Measurements from ENCODE around the gene HNRNPDL.
A peak's percentile ranks its signal among the peaks of the same experiment; 100 is the strongest.
"Not testable (repeated sequence)": the region's sequence is repeated elsewhere in the genome, so short reads cannot be mapped to it uniquely, and the experiment has no call there.

HNRNPDL gene

DNA sequence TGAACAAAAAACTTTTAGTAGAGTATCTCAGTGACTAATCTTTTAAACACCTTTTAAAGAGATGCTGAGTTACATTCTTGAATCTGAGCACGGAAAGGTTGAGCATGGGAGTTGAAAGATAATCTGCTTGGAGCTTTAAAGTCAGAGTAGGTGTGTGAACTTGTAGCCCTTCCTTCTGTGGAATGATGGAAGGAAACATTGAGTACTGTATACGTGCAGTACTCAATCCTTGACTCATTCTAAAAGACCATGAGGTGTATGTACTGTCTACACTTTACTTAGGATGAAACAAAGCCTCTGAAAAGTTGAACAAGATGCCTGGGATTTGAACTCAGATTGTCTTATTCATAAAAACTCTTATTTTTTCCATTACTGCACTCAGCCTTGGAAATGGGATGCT, 3.5 kb upstream of the HNRNPDL start:
- DNase-seq (ENCODE audit: low read depth in 1 of 2, low spot score in 1 of 2): no peak

DNA sequence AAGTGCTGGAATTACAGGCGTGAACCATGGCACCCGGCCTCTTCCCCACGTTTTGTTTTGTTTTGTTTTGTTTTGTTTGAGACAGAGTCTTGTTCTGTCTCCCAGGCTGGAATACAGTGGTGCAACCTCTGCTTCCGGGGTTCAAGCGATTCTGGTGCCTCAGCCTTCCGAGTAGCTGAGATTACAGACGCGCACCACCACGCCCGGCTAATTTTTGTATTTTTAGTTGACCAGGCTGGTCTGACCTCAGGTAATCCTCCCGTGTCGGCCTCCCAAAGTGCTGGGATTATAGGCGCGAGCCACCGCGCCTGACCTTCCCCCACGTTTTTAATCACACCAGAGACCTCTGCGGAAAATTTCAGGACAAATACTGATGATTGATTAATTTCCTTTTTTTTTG, 2.3 kb upstream of the HNRNPDL start:
- no peak for DNase-seq (ENCODE audit: low read depth in 1 of 2, low spot score in 1 of 2)

DNA sequence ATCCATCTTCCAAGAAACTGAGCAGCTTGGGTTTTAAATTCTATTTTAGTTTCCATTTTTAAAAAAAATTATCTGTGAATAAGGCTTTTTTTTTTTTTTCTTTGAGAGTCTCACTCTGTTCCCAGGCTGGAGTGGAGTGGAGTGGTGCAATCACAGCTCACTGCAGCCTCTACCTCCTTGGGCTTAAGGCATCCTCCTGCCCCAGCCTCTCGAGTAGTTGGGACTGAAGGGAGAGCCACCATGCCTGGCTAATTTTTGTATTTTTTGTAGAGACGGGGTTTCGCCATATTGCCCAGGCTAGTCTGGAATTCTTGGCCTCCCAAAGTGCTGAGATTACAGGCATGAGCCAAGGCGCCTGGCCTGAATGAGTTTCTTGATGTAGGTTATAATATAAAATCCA, 1.6 kb upstream of the HNRNPDL start:
- DNase-seq (ENCODE audit: low read depth in 1 of 2, low spot score in 1 of 2): no peak

DNA sequence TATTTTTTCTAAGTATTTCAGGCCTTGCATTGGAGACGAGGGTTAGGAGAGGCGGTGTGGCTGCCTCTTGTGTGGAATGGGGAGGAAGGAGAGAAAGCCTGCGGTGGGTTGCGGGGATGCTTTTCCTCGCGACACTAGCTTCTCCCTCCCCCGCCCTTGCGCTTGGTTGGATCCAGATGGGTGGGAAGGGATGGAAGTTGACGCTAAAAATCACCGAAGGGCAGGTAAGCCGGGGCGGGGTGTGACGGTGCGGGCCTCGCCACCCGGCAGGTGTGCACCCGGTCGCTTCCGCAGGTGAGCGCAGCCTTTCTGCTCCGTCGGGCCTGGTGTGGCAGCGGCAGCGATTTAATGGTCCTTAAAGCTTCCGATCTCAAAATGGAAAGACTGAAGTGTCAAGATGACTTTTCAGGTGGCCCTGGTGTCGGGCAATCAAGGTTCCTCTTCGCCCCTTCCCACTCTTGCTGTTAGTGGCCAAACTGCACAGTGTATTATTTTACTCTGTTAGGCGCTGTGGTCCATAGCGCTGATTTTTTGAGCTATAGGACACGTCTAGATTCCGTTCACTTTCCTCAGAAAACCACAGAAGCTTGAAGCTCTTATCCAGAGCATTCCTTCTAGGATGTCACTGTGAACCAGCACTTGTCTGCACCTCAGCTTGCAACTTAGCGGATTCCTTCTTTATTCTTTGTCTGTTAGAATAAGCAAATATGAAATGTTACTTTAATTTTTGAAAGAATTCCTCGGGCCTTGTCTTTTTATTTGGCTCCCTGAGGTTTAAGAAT, 893 bp upstream of the HNRNPDL start:
- peak; percentile 13 to 16 for DNase-seq (ENCODE audit: low read depth in 1 of 2, low spot score in 1 of 2)

DNA sequence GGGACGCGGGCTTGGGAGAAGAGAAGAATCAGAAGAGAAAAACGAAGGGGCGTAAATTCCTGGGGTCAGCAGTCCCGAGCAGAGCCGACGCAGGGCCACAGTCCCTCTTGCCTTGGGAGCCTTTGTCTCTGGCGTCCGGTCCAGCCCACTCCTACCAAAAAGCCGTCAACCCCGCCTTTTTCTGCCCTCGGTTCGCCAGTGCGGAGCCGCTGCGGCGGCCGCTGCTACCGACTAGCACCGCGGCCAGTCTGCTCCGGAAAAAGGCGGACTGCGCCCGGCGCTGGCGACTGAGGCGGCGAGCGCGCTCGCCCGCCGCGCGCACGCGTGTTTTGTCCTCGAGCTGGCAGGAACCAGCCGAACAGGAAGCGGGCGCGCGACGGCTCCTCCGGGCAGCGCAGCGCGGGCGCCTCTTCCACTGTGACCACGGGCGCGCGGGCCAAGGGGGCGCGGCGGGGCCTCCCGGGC, 502 bp downstream of the HNRNPDL start:
- peak in 1 of 2 donors; percentile 60 for DNase-seq (ENCODE audit: low read depth in 1 of 2, low spot score in 1 of 2)

DNA sequence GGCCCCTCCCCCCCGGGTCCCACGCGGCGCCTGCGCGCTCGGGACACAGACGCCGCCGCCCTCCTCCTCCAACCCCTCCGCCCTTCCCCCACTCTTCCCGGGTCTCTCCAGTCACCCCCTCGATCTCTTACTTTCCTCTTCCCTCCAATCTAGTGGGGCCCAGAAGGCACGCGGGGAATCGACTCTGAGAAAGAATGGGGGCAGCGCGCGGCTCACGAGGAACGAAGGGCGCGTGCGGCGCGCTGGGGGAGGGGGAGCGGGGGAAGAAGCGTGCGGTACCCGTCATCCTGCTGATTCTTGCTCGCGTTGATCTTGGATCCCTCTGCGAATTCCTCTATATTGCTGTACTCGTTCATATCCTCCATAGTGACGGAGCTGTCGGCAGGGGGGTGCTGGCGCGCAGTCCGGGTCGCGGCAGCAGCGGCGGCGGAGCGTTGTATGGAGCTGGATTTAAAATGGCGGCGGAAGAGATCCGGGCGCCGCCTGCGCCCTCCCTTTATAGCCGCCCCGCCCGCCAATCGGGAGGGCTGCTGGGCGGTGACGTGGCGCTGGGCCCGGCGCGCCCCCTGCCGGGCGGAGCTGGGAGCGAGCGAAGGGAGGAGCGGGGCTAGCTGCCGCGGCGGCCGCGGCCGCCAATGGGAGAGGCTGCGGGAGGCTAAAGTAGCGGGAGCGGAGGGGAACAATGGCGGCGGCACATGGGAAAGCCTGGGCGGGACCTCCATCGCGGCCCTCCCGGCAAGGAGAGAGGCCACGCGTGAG, 1.1 kb downstream of the HNRNPDL start:
- peak; percentile 91 to 95 for DNase-seq (ENCODE audit: low read depth in 1 of 2, low spot score in 1 of 2)

DNA sequence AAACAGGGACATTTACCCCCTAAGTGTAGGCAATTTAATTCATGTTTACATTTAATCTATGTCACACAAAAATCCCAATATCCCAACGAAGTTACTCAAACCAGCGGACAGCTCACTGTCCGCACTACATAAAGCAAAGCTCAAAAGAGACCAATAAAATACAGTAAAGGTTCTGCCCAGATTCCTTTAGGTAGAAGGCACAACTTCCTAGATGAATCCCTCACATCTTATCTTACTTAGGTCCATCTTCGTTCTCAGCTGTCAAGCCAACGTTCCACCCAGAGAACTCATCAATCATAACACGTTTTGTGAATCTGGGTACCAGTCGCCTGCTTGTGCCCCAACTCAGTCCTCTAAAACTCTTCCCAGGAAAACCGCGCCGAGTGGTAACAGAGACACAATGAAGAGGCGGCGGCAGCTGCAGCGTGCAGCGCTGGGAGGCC, 1.7 kb downstream of the HNRNPDL start:
- no peak for DNase-seq (ENCODE audit: low read depth in 1 of 2, low spot score in 1 of 2)

DNA sequence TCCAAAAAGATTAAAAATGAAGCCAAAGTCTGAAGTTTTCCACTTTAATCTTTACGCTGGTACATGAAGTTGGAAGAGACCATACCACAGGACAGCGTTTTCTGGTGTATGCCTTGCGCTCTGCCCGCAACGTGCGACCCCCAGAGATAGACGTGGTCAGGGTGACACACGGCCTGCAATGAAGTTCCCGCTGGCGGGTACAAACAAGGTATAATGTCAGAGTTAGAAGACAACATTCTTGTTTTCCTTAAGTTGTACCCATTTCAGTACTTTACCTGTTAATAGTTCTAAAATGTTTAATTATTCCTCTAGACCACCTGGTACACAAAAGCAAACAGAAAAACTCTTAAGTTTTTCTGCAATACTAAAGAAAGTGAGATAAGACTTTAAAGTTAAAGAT, 4.8 kb downstream of the HNRNPDL start:
- no peak for DNase-seq (ENCODE audit: low read depth in 1 of 2, low spot score in 1 of 2)

DNA sequence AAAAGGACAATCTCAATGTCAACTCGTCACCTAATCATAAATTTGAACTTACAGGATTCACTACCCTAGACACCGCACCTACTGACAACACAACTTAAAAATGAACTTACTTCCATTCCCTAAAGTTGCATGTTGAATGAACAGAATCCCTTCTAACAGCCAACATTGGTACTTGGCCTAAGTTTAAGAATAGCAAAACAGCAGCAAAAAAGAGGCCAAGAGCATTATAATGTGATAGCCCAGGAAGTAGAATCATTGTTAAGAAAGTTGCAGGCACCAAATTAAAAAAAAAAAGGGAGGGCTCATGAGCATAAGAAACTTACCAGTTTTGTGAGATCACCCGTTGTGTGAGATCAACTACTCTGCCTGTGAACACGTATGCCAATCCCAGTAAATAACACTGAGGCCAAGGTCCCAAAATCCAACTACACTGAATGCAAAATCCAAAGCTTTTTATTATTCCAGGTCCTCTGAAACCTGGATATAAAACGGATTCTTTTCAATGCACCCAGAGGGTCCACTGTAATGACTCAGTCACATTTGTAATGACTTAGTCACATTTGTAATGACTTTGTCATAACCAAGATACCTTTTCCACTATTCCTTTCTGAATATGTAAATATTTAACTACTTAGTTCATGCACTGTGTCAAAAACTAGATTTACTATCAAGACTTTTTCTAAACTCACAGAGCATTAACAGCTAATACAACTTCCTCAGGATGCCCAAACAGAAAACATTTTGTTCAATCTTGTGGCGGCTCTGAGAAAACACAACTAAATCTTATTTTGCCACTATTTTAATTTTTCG, 6.8 kb downstream of the HNRNPDL start:
- DNase-seq (ENCODE audit: low read depth in 1 of 2, low spot score in 1 of 2): no peak

DNA sequence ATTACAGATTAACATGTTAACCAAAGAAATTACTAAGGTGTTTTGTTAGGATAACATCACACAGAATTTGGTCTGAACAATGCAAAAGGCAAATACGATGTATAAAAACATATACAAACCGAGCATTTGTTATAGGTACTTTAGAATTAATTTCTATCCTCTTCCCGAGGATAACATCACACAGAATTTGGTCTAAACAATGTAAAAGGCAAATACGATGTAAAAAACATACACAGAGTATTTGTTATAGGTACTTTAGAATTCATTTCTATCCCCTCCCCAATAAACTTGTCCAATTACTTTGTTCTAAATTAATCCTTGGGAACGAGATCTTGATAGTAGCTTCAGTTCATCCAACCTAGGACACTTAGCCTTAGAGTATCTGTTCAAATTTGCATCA, 7.6 kb downstream of the HNRNPDL start:
- DNase-seq (ENCODE audit: low read depth in 1 of 2, low spot score in 1 of 2): no peak

DNA sequence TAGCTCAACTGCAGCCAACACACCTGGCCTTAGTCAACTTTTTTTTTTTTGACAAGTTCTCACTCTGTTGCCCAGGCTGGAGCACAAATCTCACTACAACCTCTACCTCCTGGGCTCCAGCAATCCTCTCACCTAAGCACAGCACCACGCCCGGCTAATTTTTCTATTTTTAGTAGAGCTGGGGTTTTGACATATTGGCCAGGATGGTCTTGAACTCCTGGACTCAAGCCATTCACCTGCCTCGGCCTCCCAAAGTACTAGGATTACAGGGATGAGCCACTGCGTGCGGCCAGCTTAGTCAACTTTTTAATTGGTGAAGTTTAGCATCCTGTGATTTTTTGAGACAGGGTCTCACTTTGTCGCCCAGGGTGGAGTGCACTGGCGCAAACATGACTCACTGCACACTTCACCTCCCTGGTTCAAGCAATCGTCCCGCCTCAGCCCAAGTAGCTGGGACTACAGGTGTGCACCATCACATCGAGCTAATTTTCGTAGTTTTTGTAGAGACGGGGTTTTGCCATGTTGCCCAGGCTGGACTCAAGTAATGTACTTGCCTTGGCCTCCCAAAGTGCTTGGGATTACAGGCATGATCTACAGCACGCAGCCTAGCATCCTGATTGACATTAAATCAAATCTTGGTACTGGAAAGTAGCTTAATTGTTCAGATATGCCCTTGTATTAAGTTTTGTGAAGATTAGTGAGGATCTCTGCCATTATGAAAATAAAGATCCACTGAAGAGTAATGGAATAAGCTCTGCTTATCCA, 8.3 kb downstream of the HNRNPDL start:
- no peak for DNase-seq (ENCODE audit: low read depth in 1 of 2, low spot score in 1 of 2)

DNA sequence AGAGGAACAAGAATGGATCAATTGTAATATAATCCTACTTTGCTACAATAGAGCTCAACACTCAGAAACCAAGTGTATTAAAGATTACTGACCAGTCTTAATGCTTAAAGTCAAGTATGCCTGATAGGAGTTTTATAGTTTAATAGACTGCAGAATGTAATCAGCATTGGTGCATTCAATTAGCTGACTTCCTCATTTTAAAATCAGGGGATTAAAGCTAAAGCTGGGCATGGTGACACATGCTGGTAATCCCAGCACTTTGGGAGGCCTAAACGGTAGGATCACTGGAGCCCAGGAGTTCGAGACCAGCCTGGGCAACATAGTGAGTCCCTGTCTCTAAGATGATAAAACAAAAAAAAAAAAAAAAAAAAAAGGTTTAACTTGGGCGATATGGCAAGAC, 10.8 kb downstream of the HNRNPDL start:
- DNase-seq (ENCODE audit: low read depth in 1 of 2, low spot score in 1 of 2): no peak

DNA sequence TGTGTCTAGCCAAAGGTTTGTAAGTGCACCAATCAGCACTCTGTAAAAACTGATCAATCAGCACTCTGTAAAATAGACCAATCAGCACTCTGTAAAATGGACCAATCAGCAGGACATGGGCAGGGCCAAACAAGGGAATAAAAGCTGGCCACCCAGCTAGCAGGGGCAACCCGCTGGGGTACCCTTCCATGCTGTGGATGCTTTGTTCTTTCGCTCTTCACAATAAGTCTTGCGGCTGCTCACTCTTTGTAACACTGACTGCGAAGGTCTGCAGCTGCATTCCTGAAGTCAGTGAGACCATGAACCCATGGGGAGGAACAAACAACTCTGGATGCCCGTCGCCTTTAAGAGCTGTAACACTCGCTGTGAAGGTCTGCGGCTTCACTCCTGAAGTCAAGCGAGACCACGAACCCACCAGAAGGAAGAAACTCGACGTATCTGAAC, 14.3 kb downstream of the HNRNPDL start:
- DNase-seq (ENCODE audit: low read depth in 1 of 2, low spot score in 1 of 2): no peak

DNA sequence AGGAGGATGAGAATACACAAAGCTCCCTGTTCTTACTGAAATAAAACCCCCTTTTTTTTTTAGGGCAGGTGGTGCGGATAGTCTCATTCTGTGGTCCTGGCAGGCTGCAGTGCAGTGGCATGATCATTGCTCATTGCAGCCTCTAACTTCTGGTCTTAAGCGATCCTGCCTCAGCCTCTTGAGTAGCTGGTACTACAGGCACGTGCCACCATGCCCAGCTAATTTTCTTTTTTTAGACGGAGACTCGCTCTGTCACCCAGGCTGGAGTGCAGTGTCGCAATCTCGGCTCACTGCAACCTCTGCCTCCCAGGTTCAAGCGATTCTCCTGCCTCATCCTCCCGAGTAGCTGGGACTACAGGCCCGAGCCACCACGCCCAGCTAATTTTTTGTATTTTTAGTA, 15.2 kb downstream of the HNRNPDL start:
- DNase-seq (ENCODE audit: low read depth in 1 of 2, low spot score in 1 of 2): not testable (repeated sequence)

DNA sequence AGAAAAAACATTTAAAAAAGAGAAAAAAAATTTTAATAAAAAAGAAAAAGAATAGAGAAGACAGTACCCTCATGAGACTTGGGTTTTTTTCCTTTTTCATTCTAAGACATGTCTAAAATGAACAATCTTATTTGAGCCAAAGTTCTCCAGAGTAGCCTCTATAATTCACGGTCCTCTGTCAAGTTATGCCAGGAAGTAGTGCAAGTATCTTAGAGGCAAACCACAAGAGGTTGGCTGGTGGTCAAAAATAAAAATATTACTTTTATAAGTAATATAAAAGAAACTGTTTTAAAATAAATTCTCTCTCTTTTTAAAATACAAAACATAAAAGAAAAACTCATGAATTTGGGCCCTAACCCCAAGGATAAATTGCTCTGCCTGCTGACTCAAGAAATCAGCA, 26.5 kb downstream of the HNRNPDL start:
- no peak for DNase-seq (ENCODE audit: low read depth in 1 of 2, low spot score in 1 of 2)

DNA sequence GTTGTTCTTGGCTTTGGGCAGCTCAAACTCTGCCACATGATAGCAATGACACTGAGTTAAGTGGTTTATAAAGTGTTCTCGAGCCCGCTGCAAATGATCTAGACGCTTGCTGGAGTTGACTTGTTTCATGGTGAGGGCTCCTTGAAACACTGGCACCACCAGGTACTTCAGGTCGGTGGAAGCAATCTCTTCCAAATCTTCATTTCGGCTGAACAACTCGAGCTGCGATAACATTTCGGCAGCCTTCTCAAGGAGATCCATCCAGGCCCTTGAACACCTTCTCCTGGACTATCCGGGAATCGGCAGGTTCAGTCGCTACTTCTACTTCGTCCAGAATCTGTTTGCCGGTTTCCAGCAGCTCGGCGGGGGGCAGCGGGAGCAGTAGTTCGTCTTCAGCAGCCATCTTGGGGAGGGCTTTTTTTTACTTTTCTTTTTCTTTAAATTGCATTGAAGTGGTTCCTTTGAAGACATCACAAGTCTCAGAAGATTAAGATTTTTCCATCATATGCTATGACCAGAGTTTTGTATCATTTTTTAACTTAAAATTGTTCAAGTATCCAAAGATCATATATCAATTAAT, 28.0 kb downstream of the HNRNPDL start:
- no peak for DNase-seq (ENCODE audit: low read depth in 1 of 2, low spot score in 1 of 2)

DNA sequence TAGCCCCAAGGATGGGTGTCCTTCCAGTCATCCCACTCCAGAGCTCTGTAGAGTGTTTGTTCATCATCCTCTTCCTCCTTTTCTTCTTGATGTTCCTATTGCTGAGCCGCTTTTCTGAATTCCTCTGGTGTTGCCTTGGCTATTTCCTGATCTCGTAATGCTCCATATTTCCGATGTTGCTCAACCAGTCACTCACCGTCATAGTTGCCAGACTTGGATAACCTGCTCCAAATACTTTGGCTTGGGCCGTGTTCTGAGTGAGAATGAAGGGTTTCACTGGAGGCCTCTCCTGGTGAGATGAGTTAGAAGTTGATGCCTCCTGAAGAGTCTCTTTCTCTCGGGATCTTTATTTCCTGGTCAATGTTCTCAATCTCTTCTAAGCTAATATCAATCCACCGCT, 28.7 kb downstream of the HNRNPDL start:
- DNase-seq (ENCODE audit: low read depth in 1 of 2, low spot score in 1 of 2): no peak

DNA sequence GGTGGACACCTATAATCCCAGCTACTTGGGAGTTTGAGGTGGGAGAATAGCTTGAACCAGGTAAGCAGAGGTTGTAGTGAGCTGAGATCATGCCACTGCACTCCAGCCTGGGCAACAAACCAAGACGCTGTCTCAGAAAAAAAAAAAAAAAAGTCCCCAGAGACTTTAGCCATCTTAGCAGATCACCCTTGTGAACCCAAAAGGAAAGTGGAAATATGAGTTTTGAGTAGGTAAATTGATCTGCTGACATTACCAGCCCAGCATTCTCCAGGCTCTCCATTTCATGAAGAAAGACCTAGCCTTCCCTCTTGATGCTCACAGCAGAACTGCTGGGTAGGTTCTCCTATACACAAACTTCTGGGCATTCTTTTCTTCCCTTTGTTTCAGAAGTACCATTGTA, 32.0 kb downstream of the HNRNPDL start:
- DNase-seq (ENCODE audit: low read depth in 1 of 2, low spot score in 1 of 2): no peak

DNA sequence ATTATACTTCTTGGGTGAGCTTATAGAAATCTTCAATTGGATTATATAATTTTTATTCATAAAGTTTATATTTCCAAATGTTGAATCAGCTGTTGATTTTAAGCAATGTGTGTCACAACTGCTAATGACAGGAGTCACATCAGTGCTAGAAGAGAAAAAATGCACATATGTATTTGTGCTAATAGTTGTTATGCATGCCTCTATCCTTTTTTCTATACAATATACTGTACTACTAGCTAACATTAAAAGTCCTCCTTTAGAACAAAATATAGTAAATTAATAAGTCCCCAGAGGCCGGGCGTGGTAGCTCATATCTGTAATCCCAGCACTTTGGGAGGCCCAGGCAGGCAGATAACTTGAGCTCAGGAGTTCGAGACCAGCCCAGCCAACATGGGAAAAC, 32.7 kb downstream of the HNRNPDL start:
- no peak for DNase-seq (ENCODE audit: low read depth in 1 of 2, low spot score in 1 of 2)

DNA sequence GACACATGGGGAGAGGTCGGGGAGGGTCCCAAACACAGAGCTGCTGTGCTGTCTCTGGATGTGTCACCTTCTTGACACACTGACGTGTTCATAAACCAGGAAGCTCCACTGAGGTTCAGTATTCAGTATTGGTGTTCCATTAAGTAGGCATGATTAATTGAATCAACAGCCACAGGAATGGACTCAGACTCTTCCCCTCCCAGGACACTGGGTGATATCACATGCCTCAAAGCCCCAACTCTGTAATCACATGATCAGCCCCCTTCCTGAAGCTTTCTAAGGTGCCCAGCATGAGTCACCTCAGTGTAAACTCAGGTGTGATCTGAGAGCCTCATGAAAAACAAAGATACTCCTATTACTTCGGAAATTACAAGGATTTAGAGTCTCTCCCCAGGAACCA, 35.4 kb downstream of the HNRNPDL start:
- no peak for DNase-seq (ENCODE audit: low read depth in 1 of 2, low spot score in 1 of 2)

Data from stimulated activated CD4-positive, alpha-beta T cell treated with anti-CD3 and anti-CD28 coated beads, Interleukin-15, amount 100 ng/mL, for 1 hour (primary cell).